G401.6 (cell line): ENCODE measurements around the gene EMC9.
A peak's percentile ranks its signal among the peaks of the same experiment; 100 is the strongest.

ENCODE experiments used
- FAIRE-seq: peaks from 2 replicates; lab custom pipeline; 2012; peaks lifted over from hg19 to GRCh38; lab: Jason Lieb, UNC

EMC9 gene

GRCh38 chr14:24177041-24177825 is 35.8 kb upstream of the EMC9 start:
- FAIRE-seq, result no peak

GRCh38 chr14:24176599-24176998 is 35.2 kb upstream of the EMC9 start:
- no peak for FAIRE-seq

- no peak for FAIRE-seq
Observed at GRCh38 chr14:24172871-24173281, 31.5 kb upstream of the EMC9 start.

- FAIRE-seq, result no peak
Observed at GRCh38 chr14:24172261-24172860, 31.0 kb upstream of the EMC9 start.

- no peak for FAIRE-seq
Observed at GRCh38 chr14:24171422-24172260, 30.2 kb upstream of the EMC9 start, which contains the start of gene REC8. TSS of gene REC8 (plus strand) at chr14:24172080. CDS start at chr14:24172553, 473 bp downstream.

- no peak for FAIRE-seq
Observed at GRCh38 chr14:24167469-24168114, 26.2 kb upstream of the EMC9 start.

- no peak for FAIRE-seq
Observed at GRCh38 chr14:24165785-24166184, 24.4 kb upstream of the EMC9 start.

GRCh38 chr14:24164518-24164991 is 23.2 kb upstream of the EMC9 start:
- no peak for FAIRE-seq

- FAIRE-seq, result no peak
Observed at GRCh38 chr14:24162093-24162492, 20.7 kb upstream of the EMC9 start.

- FAIRE-seq, result peak; percentile 91
Observed at GRCh38 chr14:24160850-24161804, 19.7 kb upstream of the EMC9 start, which contains the start of gene IRF9. TSS of gene IRF9 (plus strand) at chr14:24161265. CDS start at chr14:24162145, 880 bp downstream.

- no peak for FAIRE-seq
Observed at GRCh38 chr14:24160499-24160849, 19.1 kb upstream of the EMC9 start.

- FAIRE-seq, result no peak
Observed at GRCh38 chr14:24159777-24160498, 18.5 kb upstream of the EMC9 start.

- no peak for FAIRE-seq
Observed at GRCh38 chr14:24157331-24157730, 15.9 kb upstream of the EMC9 start.

GRCh38 chr14:24156840-24157239 is 15.4 kb upstream of the EMC9 start:
- no peak for FAIRE-seq

- no peak for FAIRE-seq
Observed at GRCh38 chr14:24155100-24155499, 13.7 kb upstream of the EMC9 start.

- no peak for FAIRE-seq
Observed at GRCh38 chr14:24151404-24152080, 10.2 kb upstream of the EMC9 start.

- FAIRE-seq, result no peak
Observed at GRCh38 chr14:24150993-24151392, 9.6 kb upstream of the EMC9 start.

- no peak for FAIRE-seq
Observed at GRCh38 chr14:24150567-24150966, 9.2 kb upstream of the EMC9 start.

- FAIRE-seq, result no peak
Observed at GRCh38 chr14:24150061-24150460, 8.7 kb upstream of the EMC9 start.
